H1 (cell line): ENCODE data around the gene TAF4. TPM values are rescaled to one million over a fixed set of nuclear protein-coding genes. Genes with fewer than 3 reads are reported as not detected.

ENCODE experiments used
- CTCF ChIA-PET: fragments of 300-600 bp; sonication (Branson Sonifier 250); formaldehyde crosslinking; loops from one replicate; lab custom pipeline; 2021; ENCODE audit not compliant: partially characterized antibody; lab: Charles Lee
- POLR2A ChIA-PET: fragments of 300-600 bp; sonication (Branson Sonifier 250); formaldehyde crosslinking; loops from one replicate; lab custom pipeline; 2021; ENCODE audit warnings: inconsistent platforms; ENCODE audit not compliant: partially characterized antibody; lab: Charles Lee
- DNase-seq, 2 experiments: peaks; one replicate each; pipeline versions ENCODE4 v3.0.0 to v3.0.0-alpha.2; 2010 to 2022; ENCODE audit warnings: low spot score in 2 of 2, low read depth in 1 of 2, mixed read lengths in 1 of 2
- FAIRE-seq: peaks from 2 replicates; lab custom pipeline; 2011; peaks lifted over from hg19 to GRCh38; lab: Jason Lieb, UNC
- H2AFZ ChIP-seq: 2 replicates; pipeline ENCODE4 v1.8.1; 2012; ENCODE audit warnings: low read length, inconsistent platforms
- H2AK5ac ChIP-seq: 2 replicates; pipeline ENCODE4 v1.6.1; 2013; ENCODE audit warnings: low read depth, low read length
- H2BK120ac ChIP-seq: replicated peaks from 2 replicates; pipeline ENCODE3; 2013; ENCODE audit warnings: low read depth, low read length, inconsistent platforms
- H2BK12ac ChIP-seq: 2 replicates; pipeline ENCODE4 v1.6.1; 2013; ENCODE audit warnings: low read depth, low read length
- H2BK15ac ChIP-seq: 2 replicates; pipeline ENCODE4 v1.6.1; 2013; ENCODE audit warnings: low read length
- H2BK20ac ChIP-seq: 2 replicates; pipeline ENCODE4 v1.6.1; 2013; ENCODE audit warnings: low read length
- H2BK5ac ChIP-seq: 2 replicates; pipeline ENCODE4 v1.6.1; 2013; ENCODE audit warnings: low read depth, low read length
- H3K14ac ChIP-seq: 2 replicates; pipeline ENCODE4 v1.6.1; 2013; ENCODE audit warnings: inconsistent platforms; ENCODE audit not compliant: insufficient read length
- H3K18ac ChIP-seq: 2 replicates; pipeline ENCODE4 v1.6.1; 2013; ENCODE audit warnings: low read length; ENCODE audit errors: extremely low read depth
- H3K23ac ChIP-seq: 2 replicates; pipeline ENCODE4 v1.6.1; 2013; ENCODE audit warnings: inconsistent platforms; ENCODE audit not compliant: insufficient read length
- H3K23me2 ChIP-seq: 2 replicates; pipeline ENCODE4 v1.6.1; 2013; ENCODE audit warnings: low read depth, low read length
- H3K27ac ChIP-seq: 2 replicates; pipeline ENCODE4 v1.6.1; 2011; ENCODE audit warnings: low read depth, low read length, inconsistent platforms
- H3K27me3 ChIP-seq, 4 experiments: replicated peaks in 1 of 4; 1 replicate in 1 of 4; 2 replicates in 3 of 4; pipeline versions ENCODE4 v1.6.1 to v1.8.1; 2011 to 2013; ENCODE audit warnings: low read length in 3 of 4, mild to moderate bottlenecking in 3 of 4, inconsistent platforms in 2 of 4, mixed read lengths in 2 of 4, moderate library complexity in 1 of 4; ENCODE audit not compliant: control insufficient read depth in 3 of 4, insufficient read depth in 3 of 4; ENCODE audit errors: extremely low read depth in 1 of 4
- H3K36me3 ChIP-seq, 4 experiments: 2 replicates each; pipeline versions ENCODE4 v1.6.1 to v1.8.1; 2011 to 2013; ENCODE audit warnings: mild to moderate bottlenecking in 4 of 4, low read length in 3 of 4, moderate library complexity in 2 of 4, control low read depth in 1 of 4, inconsistent platforms in 1 of 4; ENCODE audit not compliant: insufficient read depth in 4 of 4, control insufficient read depth in 2 of 4
- H3K4ac ChIP-seq: replicated peaks from 2 replicates; pipeline ENCODE3; 2013; ENCODE audit warnings: low read length, low read depth, mixed read lengths, inconsistent platforms; ENCODE audit not compliant: insufficient read length
- H3K4me1 ChIP-seq, 4 experiments: replicated peaks in 1 of 4; 1 replicate in 1 of 4; 2 replicates in 3 of 4; pipeline versions ENCODE4 v1.6.1 to v1.8.1; 2011 to 2013; ENCODE audit warnings: low read length in 3 of 4, inconsistent platforms in 2 of 4, mixed read lengths in 1 of 4; ENCODE audit not compliant: insufficient read depth in 4 of 4, control insufficient read depth in 3 of 4
- H3K4me2 ChIP-seq, 2 experiments: 2 replicates each; pipeline versions ENCODE4 v1.6.1 to v1.8.1; 2011 to 2013; ENCODE audit warnings: low read depth in 2 of 2, low read length in 2 of 2, control low read depth in 1 of 2, inconsistent platforms in 1 of 2, mild to moderate bottlenecking in 1 of 2; ENCODE audit not compliant: insufficient read depth in 1 of 2
- H3K4me3 ChIP-seq, 4 experiments: fragments of 200-600, 300-600 bp in 1 of 4; sonication (generic), shearing (Covaris generic), sonication (Bioruptor Twin) in 1 of 4; 2 replicates each; pipeline versions ENCODE4 v1.5.1 to v1.8.1; 2011 to 2016; ENCODE audit warnings: low read length in 4 of 4, low read depth in 3 of 4, control low read depth in 2 of 4, inconsistent platforms in 2 of 4, mild to moderate bottlenecking in 2 of 4, mixed read lengths in 1 of 4, moderate library complexity in 1 of 4; ENCODE audit not compliant: insufficient read depth in 2 of 4; ENCODE audit errors: extremely low read depth in 1 of 4
- H3K56ac ChIP-seq: replicated peaks from 2 replicates; pipeline ENCODE3; 2013; ENCODE audit warnings: low read depth, mild to moderate bottlenecking, mixed read lengths, low read length, inconsistent platforms; ENCODE audit not compliant: insufficient read length
- H3K79me1 ChIP-seq: 2 replicates; pipeline ENCODE4 v1.6.1; 2013; ENCODE audit warnings: low read depth, low read length, control low read depth
- H3K79me2 ChIP-seq, 2 experiments: 2 replicates each; pipeline versions ENCODE4 v1.6.1 to v1.8.1; 2012 to 2013; ENCODE audit warnings: low read length in 2 of 2, mild to moderate bottlenecking in 2 of 2, inconsistent platforms in 1 of 2; ENCODE audit not compliant: insufficient read depth in 2 of 2, control insufficient read depth in 1 of 2
- H3K9ac ChIP-seq, 4 experiments: replicated peaks in 1 of 4; 1 replicate in 1 of 4; 2 replicates in 3 of 4; pipeline versions ENCODE4 v1.6.1 to v1.8.1; 2011 to 2013; ENCODE audit warnings: low read depth in 3 of 4, low read length in 3 of 4, control low read depth in 2 of 4, mild to moderate bottlenecking in 2 of 4, moderate library complexity in 2 of 4, inconsistent platforms in 1 of 4; ENCODE audit errors: extremely low read depth in 1 of 4
- H3K9me3 ChIP-seq, 2 experiments: 2 replicates each; pipeline versions ENCODE4 v1.6.1 to v1.8.1; 2012 to 2013; ENCODE audit warnings: mild to moderate bottlenecking in 2 of 2, moderate library complexity in 2 of 2, control low read depth in 1 of 2, inconsistent platforms in 1 of 2, low read depth in 1 of 2, low read length in 1 of 2, mixed read lengths in 1 of 2; ENCODE audit not compliant: insufficient read depth in 2 of 2
- H4K20me1 ChIP-seq, 2 experiments: replicated peaks in 1 of 2; 2 replicates each; pipeline versions ENCODE3 to v1.8.1; 2011 to 2013; ENCODE audit warnings: inconsistent platforms in 2 of 2, low read length in 2 of 2, mild to moderate bottlenecking in 1 of 2; ENCODE audit not compliant: insufficient read depth in 2 of 2, control insufficient read depth in 1 of 2
- H4K5ac ChIP-seq: 2 replicates; pipeline ENCODE4 v1.6.1; 2013; ENCODE audit warnings: low read length, low read depth, mixed read lengths, inconsistent platforms; ENCODE audit not compliant: insufficient read length
- H4K8ac ChIP-seq: 2 replicates; pipeline ENCODE4 v1.8.0; 2013; ENCODE audit warnings: mild to moderate bottlenecking, moderate library complexity, low read length, inconsistent platforms; ENCODE audit not compliant: insufficient read depth; ENCODE audit errors: extremely low read depth
- H4K91ac ChIP-seq: replicated peaks from 2 replicates; pipeline ENCODE3; 2013; ENCODE audit warnings: low read length, mixed read lengths, inconsistent platforms; ENCODE audit not compliant: insufficient read length
- BRCA1 ChIP-seq: IDR thresholded peaks from 2 replicates; pipeline ENCODE4 v1.6.1; 2012; ENCODE audit warnings: low read depth, low read length, improper control_type of control experiment
- CBX5 ChIP-seq: fragments of 300-800, 300-1000 bp; sonication (generic); IDR thresholded peaks from 2 replicates; pipeline ENCODE4 v1.7.1; 2016; ENCODE audit warnings: antibody characterized with exemption, low read length, low read depth
- CBX8 ChIP-seq: fragments of 300-800, 300-1000 bp; sonication (generic); IDR thresholded peaks from 2 replicates; pipeline ENCODE4 v1.7.1; 2016; ENCODE audit warnings: low read depth, low read length, borderline replicate concordance
- CREB1 ChIP-seq: IDR thresholded peaks from 2 replicates; pipeline ENCODE4 v1.6.1; 2012; ENCODE audit warnings: inconsistent platforms
- FOSL1 ChIP-seq: IDR thresholded peaks from 2 replicates; pipeline ENCODE4 v1.6.1; 2011; ENCODE audit warnings: mild to moderate bottlenecking, low read depth, low read length, moderate library complexity; ENCODE audit not compliant: insufficient read depth
- PHF8 ChIP-seq: fragments of 200-600 bp; sonication (generic); conservative IDR thresholded peaks from 2 replicates; pipeline ENCODE4 v1.7.1; 2012; ENCODE audit warnings: low read depth, mild to moderate bottlenecking, inconsistent platforms, low read length, moderate library complexity
- TAF1 ChIP-seq: IDR thresholded peaks from 2 replicates; pipeline ENCODE4 v1.6.1; 2011; ENCODE audit warnings: mild to moderate bottlenecking, low read depth, low read length
- TAF7 ChIP-seq: optimal IDR thresholded peaks from 2 replicates; pipeline ENCODE3; 2011; ENCODE audit warnings: low read depth, mild to moderate bottlenecking, inconsistent platforms, low read length, moderate library complexity, borderline replicate concordance
- WGBS, 2 experiments: shearing (Covaris generic) in 1 of 2; methylation state at CpG; one replicate each; pipeline versions ENCODE4 v1.1.6 to v1.1.7; 2013 to 2015; ENCODE audit warnings: low lambda C conversion rate in 2 of 2, mixed read lengths in 2 of 2, inconsistent platforms in 1 of 2, low coverage in 1 of 2, missing lambda C conversion rate in 1 of 2; ENCODE audit not compliant: insufficient replicate concordance in 2 of 2, insufficient coverage in 1 of 2, insufficient read length in 1 of 2; ENCODE audit errors: extremely low coverage in 1 of 2, missing lambda C conversion rate in 1 of 2; 5-methylcytosine and 5-hydroxymethylcytosine counted together
- polyA plus RNA-seq, 7 experiments: library from polyadenylated mRNA; depleted of rRNA in 3 of 7; stranded (reverse) in 5 of 7; unstranded in 2 of 7; fragments of >200 nt in 5 of 7; fragments of 200-250 nt in 2 of 7; gene quantifications; 1 replicate in 5 of 7; 2 replicates in 1 of 7; 4 replicates in 1 of 7; pipeline versions ENCODE4 v1.2.1 to v1.2.3, GENCODE V29; 2011 to 2013; ENCODE audit warnings: missing spikeins in 2 of 7, mixed read lengths in 2 of 7
- total RNA-seq: library from RNA; stranded (reverse); fragmentation: NEBNext Ultra II Directional; extraction: Animal tissue kit (Norgen Biotek cat#: 25700); gene quantifications from 2 replicates; pipeline ENCODE4 v1.2.1, GENCODE V29; 2021

Gene TAF4
- total and polyA plus RNA-seq, 2 of the 8 experiments (the other 6 are each of a cell fraction or from before 2014, with no cell fraction given): 16.0 to 30.1 TPM

DNA sequence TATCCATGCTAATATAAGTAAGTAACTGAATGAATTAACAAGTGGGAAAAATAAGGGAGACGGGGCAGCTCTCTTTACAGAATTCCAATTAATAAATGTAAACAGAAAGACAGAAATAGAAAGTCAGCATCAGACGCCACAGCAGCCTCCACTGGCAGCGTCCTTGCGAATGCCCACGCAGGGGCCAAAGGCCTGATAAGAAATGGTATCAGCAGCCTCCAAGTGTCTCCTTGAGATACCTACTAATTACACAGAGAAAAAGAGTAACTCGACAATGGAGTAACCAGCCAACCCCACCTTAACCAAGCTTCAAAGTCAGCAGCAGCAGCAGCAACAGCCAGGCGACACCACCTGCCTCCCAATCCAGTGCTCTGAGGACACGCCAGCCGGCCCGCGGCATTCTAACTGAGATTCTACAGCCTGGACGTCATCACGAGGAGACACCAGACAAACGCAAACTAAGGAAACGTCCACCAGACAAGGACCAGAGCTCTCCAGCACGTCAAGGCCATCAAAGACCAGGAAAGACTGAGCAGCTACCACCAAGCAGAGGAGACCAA is 78.8 kb downstream of the TAF4 start:
- Histone ChIP-seq H3K4me1 (no peaks in the 10 kb centered on the region; a peak in 1 of 7 replicates), H2AK5ac (no peak overlapping the region), H3K79me2 (peaks cover 0 to 2% of the 10 kb centered on the region in 2 experiments; a peak in 2 of 4 replicates), H3K9me3 (peaks cover 0 to 2% of the 10 kb centered on the region in 2 experiments; a peak in 1 of 4 replicates), H3K27me3 (no peaks in the 10 kb centered on the region; a peak in 1 of 7 replicates), H3K79me1 (peaks cover 7% of the 10 kb centered on the region; the same call in 1 of the 2 replicates), H3K56ac (no peak overlapping the region), H3K18ac (no peak overlapping the region), H3K36me3 (peaks cover 0 to 20% (median 6%) of the 10 kb centered on the region in 4 experiments; a peak in 5 of 8 replicates), H4K20me1 (peaks cover 0 to 14% of the 10 kb centered on the region in 2 experiments), H2BK20ac (no peak overlapping the region), H2BK15ac (no peak overlapping the region), H2BK5ac (no peak overlapping the region), H3K23me2 (peaks cover 8% of the 10 kb centered on the region; the same call in 1 of the 2 replicates), H2AFZ (no peak overlapping the region), H2BK12ac (no peak overlapping the region), H4K5ac (no peak overlapping the region), H3K9ac (no peak overlapping the region), H3K4me3 (no peak overlapping the region), H3K14ac (no peak overlapping the region), H4K91ac (no peak overlapping the region), H3K4me2 (no peak overlapping the region), H3K23ac (no peak overlapping the region), H3K4ac (no peak overlapping the region), H4K8ac (no peak overlapping the region), H3K27ac (no peak overlapping the region), H2BK120ac (no peak overlapping the region)
- ChIA-PET CTCF (no interaction called here), POLR2A (no interaction called here)
- DNase-seq: no peak
- WGBS, 2 experiments: 90% methylated on average over 13 of the region's 16 CpGs; no CpG with 5 or more reads in 1 of the 2 experiments
- no peak for FAIRE-seq
- no peak for TF ChIP-seq CREB1
- no peak for TF ChIP-seq FOSL1
- no peak for TF ChIP-seq BRCA1
- no peak for TF ChIP-seq PHF8
- TF ChIP-seq TAF7: no peak
- TF ChIP-seq CBX5: no peak
- no peak for TF ChIP-seq TAF1
- TF ChIP-seq CBX8: no peak
- TF ChIP-seq, all 59 proteins: peak for 0
